Measurements from ENCODE around the gene CAMKMT. TPM values are rescaled to one million over a fixed set of nuclear protein-coding genes. Genes with fewer than 3 reads are reported as not detected.

CAMKMT gene
- total RNA-seq, 6 experiments from 2014 or later, result 5.1 to 8.6 (median 7.0) TPM

DNA sequence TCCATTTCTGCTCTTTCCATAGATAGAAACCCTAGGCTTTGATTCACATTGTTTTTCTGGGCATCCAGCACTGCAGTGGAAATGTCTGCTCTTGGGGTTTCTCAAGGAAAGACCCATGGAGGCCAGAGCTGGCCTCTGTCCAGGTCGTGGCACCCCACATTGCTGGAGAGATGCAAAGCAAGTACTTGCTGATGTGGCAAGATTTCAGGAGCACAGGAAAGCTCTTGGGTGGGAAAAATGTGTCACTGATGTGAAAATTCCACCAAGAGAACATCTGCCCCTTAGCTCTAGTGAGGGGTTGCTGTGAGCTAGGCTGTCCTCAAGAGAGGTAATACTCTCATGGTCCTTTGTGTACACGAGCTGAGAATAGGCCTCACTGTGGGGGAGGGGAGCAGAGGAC is 423.7 kb downstream of the CAMKMT start:
- Mint-ChIP-seq H3K27ac (no peak overlapping the region), H3K4me1 (ENCODE audit: low read depth) (no peaks in the 10 kb centered on the region), H3K36me3 (ENCODE audit: low read depth) (no peaks in the 10 kb centered on the region), H3K9me3 (no peaks in the 10 kb centered on the region; the same call in 1 of the 2 replicates), H3K4me3 (no peak overlapping the region), H3K27me3 (ENCODE audit: insufficient read depth) (peaks cover 25% of the 10 kb centered on the region)
- TF ChIP-seq, protein P1, sequence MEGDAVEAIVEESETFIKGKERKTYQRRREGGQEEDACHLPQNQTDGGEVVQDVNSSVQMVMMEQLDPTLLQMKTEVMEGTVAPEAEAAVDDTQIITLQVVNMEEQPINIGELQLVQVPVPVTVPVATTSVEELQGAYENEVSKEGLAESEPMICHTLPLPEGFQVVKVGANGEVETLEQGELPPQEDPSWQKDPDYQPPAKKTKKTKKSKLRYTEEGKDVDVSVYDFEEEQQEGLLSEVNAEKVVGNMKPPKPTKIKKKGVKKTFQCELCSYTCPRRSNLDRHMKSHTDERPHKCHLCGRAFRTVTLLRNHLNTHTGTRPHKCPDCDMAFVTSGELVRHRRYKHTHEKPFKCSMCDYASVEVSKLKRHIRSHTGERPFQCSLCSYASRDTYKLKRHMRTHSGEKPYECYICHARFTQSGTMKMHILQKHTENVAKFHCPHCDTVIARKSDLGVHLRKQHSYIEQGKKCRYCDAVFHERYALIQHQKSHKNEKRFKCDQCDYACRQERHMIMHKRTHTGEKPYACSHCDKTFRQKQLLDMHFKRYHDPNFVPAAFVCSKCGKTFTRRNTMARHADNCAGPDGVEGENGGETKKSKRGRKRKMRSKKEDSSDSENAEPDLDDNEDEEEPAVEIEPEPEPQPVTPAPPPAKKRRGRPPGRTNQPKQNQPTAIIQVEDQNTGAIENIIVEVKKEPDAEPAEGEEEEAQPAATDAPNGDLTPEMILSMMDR (IDR thresholded peaks at IDR 0.05), result no peak
- DNase-seq, result no peak

DNA sequence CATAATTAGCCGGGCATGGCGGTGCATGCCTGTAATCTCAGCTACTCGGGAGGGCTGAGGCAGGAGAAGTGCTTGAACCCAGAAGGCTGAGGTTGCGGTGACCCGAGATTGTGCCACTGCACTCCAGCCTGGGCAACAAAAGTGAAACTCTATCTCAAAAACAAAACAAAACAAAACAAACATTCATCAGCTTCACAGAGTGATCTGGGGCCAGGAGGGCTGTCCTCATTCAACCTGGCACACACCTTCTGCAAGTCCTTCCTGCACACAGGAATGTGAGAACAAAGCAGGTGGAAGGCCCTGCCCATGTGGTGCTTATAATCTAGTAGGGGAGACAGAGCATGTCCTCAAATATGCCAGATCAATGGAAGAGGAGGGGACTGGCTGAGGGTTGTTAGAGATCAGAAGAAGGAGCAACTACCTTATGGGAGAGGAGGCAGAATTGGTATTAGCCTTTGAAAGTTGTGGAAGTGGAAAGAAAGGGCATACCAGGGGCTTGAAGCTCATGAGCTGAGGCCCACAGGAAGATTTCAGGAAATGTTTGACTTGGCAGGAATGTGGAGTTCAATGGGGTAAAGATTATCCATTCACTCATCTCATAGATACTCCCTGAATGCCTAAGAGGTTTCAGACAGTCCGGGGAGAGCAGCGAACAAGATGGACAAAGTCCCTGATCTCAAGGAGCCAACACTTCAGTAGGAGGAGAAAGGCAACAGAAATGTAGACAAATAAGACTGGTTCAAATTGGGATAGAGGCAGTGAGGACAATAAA is 424.5 kb downstream of the CAMKMT start:
- no peaks in the 10 kb centered on the region for H3K36me3 Mint-ChIP-seq (ENCODE audit: low read depth)

DNA sequence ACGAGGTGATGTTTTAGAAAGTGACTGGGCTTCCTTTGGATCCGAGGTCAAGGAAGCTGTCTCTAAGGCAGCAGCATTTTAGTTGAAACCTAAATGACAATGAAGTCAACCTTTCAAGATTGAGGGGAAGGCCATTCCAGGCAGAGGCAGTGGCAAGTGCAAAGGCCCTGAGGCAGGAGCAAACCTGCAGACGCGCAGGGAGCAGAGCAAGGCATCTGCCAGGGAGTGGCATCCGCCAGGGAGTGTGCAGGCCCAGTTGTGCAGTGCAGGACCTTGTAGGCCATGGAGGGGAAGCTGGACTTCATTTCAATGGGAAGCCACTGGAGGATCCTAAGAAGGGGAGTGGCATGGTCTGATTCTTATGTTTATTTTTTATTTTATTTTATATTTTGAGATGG is 425.1 kb downstream of the CAMKMT start:
- no peaks in the 10 kb centered on the region; the same call in 1 of the 2 replicates for H3K9me3 Mint-ChIP-seq
- no peak overlapping the region for H3K27ac Mint-ChIP-seq
- no peaks in the 10 kb centered on the region for H3K36me3 Mint-ChIP-seq (ENCODE audit: low read depth)
- peaks cover 20% of the 10 kb centered on the region for H3K27me3 Mint-ChIP-seq (ENCODE audit: insufficient read depth)
- H3K4me1 Mint-ChIP-seq (ENCODE audit: low read depth), result no peaks in the 10 kb centered on the region
- DNase-seq, result no peak
- H3K4me3 Mint-ChIP-seq, result no peak overlapping the region
- TF ChIP-seq, protein P1 (IDR thresholded peaks at IDR 0.05), result no peak

More for the DNA sequence above, 424.5 kb downstream of the CAMKMT start:
- Mint-ChIP-seq H3K4me1 (ENCODE audit: low read depth) (no peaks in the 10 kb centered on the region), H3K27ac (no peak overlapping the region), H3K9me3 (no peaks in the 10 kb centered on the region; the same call in 1 of the 2 replicates), H3K4me3 (no peak overlapping the region), H3K27me3 (ENCODE audit: insufficient read depth) (peaks cover 25% of the 10 kb centered on the region)
- TF ChIP-seq, protein P1 (IDR thresholded peaks at IDR 0.05), result no peak
- DNase-seq, result no peak

DNA sequence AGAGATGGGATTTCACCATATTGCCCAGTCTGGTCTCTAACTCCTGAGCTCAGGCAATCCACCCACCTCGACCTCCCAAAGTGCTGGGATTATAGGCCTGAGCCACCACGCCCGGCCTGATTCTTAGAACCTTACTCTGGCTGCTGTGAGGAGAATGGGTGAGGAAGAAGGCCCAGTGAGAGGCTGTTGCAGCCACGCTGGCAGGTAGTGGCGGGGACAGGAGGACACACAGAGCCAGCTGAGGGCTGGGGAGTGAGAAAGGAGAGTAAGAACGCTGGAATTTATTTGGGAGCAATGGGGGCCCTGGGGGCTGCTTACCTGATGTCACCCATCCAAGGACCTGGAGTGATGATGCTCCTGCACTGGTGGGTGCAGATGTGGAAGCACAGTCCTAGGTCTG is 425.9 kb downstream of the CAMKMT start:
- no peaks in the 10 kb centered on the region; the same call in 1 of the 2 replicates for H3K9me3 Mint-ChIP-seq
- peaks cover 20% of the 10 kb centered on the region for H3K27me3 Mint-ChIP-seq (ENCODE audit: insufficient read depth)
- H3K4me1 Mint-ChIP-seq (ENCODE audit: low read depth), result no peaks in the 10 kb centered on the region
- H3K4me3 Mint-ChIP-seq, result no peak overlapping the region
- no peak for DNase-seq
- no peak overlapping the region for H3K27ac Mint-ChIP-seq
- no peaks in the 10 kb centered on the region for H3K36me3 Mint-ChIP-seq (ENCODE audit: low read depth)
- TF ChIP-seq, protein P1 (IDR thresholded peaks at IDR 0.05), result no peak

DNA sequence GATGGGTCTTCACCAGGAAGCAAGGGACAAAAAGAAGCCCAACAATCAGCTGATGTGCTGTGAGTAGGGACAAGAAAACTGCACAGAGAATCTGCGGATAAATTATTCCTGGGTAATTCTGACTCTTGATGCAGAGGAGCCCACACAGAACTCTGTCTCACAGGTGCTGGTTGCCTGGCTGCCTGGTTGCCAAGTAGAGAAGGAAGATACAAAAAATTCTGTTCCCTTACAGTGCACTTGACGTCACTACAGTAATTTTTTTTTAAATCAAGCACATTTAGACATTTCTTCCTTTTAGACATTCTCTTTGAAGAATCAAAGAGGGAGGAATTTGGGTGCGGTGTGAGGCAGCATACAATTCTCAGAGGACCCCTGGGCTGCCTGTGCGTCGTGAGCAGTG is 427.7 kb downstream of the CAMKMT start:
- no peaks in the 10 kb centered on the region; the same call in 1 of the 2 replicates for H3K9me3 Mint-ChIP-seq
- no peaks in the 10 kb centered on the region for H3K4me1 Mint-ChIP-seq (ENCODE audit: low read depth)
- H3K27me3 Mint-ChIP-seq (ENCODE audit: insufficient read depth), result peaks cover 20% of the 10 kb centered on the region; the same call in 1 of the 2 replicates
- no peak for DNase-seq
- no peak overlapping the region for H3K4me3 Mint-ChIP-seq
- TF ChIP-seq, protein P1 (IDR thresholded peaks at IDR 0.05), result no peak
- no peak overlapping the region for H3K27ac Mint-ChIP-seq
- no peaks in the 10 kb centered on the region for H3K36me3 Mint-ChIP-seq (ENCODE audit: low read depth)
